NCI-H128 (cell line): ENCODE measurements around the gene SNTA1.
"Not testable (repeated sequence)": the region's sequence is repeated elsewhere in the genome, so short reads cannot be mapped to it uniquely, and the experiment has no call there.

Source experiments
- DNase-seq: peaks from one replicate; lab custom pipeline; 2025; ENCODE audit not compliant: unreplicated experiment; lab: John Stamatoyannopoulos, UW

The SNTA1 gene

GRCh38 chr20:33443512-33444239 is at the start of gene SNTA1:
Gene SNTA1, minus strand, starts transcription at chr20:33443763. Its CDS starts 143 bp downstream, at chr20:33443620.
- peak; percentile 64 for DNase-seq

GRCh38 chr20:33490934-33491656 is 47.5 kb upstream of the SNTA1 start:
- DNase-seq = no peak

GRCh38 chr20:33490023-33490933 is 46.7 kb upstream of the SNTA1 start, which contains the start of gene CBFA2T2:
Gene CBFA2T2, plus strand, starts transcription at chr20:33490096. Its CDS starts 172 bp downstream, at chr20:33490268.
- no peak for DNase-seq

GRCh38 chr20:33489495-33490022 is 46.0 kb upstream of the SNTA1 start:
- DNase-seq = peak; percentile 93

- DNase-seq = not testable (repeated sequence)
Observed at GRCh38 chr20:33488661-33489494, 45.3 kb upstream of the SNTA1 start.

GRCh38 chr20:33488201-33488600 is 44.6 kb upstream of the SNTA1 start:
- no peak for DNase-seq

- not testable (repeated sequence) for DNase-seq
Observed at GRCh38 chr20:33483186-33483585, 39.6 kb upstream of the SNTA1 start.

- no peak for DNase-seq
Observed at GRCh38 chr20:33482581-33482980, 39.0 kb upstream of the SNTA1 start.

- no peak for DNase-seq
Observed at GRCh38 chr20:33481431-33481941, 37.9 kb upstream of the SNTA1 start.

- no peak for DNase-seq
Observed at GRCh38 chr20:33480048-33480447, 36.5 kb upstream of the SNTA1 start.

GRCh38 chr20:33477386-33478234 is 34.0 kb upstream of the SNTA1 start:
- peak; percentile 73 for DNase-seq

- no peak for DNase-seq
Observed at GRCh38 chr20:33475381-33476152, 32.0 kb upstream of the SNTA1 start.

- DNase-seq = no peak
Observed at GRCh38 chr20:33474963-33475362, 31.4 kb upstream of the SNTA1 start.

- DNase-seq = no peak
Observed at GRCh38 chr20:33474097-33474873, 30.7 kb upstream of the SNTA1 start.

- DNase-seq = no peak
Observed at GRCh38 chr20:33472868-33473435, 29.4 kb upstream of the SNTA1 start.

GRCh38 chr20:33470866-33471265 is 27.3 kb upstream of the SNTA1 start:
- no peak for DNase-seq

- no peak for DNase-seq
Observed at GRCh38 chr20:33470457-33470856, 26.9 kb upstream of the SNTA1 start.
